ENCODE measurements around the gene MRPL49.
"Not testable (repeated sequence)": the region's sequence is repeated elsewhere in the genome, so short reads cannot be mapped to it uniquely, and the experiment has no call there.

MRPL49 gene

DNA sequence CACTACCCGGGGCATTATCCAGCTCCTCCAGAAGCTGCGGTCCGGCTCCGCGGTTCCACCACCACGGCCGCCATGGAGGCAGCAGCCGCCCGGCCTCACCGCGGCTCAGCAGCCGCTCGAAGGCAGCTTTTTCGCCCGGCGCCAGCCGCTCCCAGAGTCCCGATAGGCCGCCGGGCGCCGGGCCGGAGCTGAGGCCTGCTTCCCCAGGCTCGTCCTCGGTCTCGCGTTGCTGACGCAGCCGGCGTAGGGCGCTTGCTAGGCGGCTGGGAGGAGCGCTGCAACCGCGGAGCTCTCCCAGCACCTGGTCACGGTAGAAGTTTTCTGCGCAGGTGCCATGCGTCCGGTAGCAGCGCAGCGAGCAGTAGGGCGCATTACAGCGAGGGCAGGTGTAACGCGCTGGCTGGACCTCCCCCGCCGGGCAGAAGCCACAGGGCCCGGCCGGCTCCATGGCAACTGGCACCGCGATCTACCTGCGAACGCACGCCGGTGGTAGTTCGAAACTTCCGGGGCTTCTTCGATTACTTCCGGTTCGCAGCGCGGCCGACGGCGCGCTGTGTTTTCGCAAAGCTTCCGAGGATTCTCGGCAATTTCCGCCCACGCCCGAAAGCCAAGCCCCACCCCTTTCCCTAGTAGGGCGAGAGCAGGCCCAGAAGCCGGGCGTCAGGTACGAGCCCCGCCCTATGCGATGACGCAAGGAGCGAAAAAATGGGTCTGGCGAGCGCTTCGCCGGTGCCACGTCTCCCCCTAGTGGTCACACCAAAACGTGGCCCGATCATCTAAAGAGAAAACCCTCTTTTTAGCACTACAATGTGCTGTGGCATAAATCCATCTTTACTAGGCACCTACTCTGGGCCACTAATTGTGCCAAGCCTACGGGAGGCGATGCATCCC, 4.7 kb upstream of the MRPL49 start, which contains the start of gene ZNHIT2:
ZNHIT2 (minus strand) TSS at position 496 of the 891 bp plus-strand sequence; CDS start at position 448, 48 bp downstream.
- DNase-seq (ENCODE audit: low read depth in 1 of 2, low spot score in 1 of 2) = peak; percentile 100

DNA sequence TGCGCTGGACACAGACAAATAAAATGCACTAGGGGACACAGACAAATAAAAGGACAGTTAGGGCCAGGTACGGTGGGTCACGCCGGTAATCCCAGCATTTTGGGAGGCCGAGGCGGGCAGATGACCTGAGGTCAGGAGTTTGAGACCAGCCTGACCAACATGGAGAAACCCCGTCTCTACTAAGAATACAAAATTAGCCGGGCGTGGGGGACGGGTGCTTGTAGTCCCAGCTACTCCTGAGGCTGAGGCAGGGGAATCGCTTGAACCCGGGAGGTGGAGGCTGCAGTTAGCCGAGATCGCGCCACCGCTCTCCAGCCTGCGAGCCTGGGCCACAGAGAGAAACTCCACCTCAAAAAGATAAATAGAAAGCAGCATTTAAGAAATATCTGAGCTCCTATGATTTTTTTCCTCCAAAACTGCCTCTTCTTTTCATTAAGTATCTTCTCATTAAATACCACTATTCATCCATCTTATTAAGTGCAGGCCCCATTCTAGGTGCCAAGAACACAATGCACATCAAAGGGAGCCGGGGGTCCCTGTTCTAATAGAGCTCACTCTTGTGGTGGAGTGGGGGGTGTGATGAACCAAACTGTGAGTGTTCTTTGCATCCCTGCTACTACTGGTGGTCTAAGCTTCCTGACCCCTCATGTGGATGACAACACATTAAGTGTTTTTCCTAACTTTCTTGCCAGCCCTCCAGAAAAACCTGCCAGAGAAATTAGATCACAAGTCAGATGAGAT, 3.9 kb upstream of the MRPL49 start:
- DNase-seq (ENCODE audit: low read depth in 1 of 2, low spot score in 1 of 2) = no peak

DNA sequence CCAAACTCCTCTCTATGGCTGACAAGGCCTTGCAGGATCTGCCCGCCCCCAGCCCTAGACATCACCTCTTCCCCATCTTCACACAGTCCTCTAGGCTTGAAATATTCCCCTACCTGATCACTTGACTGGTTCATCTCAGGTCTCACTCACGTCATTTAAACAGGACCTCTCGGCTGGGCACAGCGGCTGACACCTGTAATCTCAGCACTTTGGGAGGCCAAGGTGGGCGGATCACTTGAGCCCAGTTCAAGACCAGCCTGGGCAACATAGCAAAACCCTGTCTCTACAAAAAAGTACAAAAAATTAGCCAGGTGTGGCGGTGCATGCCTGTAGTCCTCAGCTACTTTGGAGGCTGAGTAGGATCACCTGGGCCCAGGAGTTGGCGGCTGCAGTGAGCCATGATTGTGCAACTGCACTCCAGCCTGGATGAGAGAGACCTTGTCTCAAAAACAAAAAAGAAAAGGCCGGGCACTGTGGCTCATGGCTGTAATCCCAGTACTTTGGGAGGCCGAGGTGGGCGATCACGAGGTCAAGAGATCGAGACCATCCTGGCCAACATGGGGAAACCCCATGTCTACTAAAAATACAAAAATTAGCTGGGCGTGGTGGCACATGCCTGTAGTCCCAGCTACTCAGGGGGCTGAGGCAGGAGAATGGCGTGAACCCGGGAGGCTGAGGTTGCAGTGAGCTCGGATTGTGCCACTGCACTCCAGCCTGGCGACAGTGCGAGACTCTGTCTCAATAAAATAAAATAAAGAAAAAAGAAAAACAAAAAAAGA, 3.0 kb upstream of the MRPL49 start:
- not testable (repeated sequence) for DNase-seq (ENCODE audit: low read depth in 1 of 2, low spot score in 1 of 2)

DNA sequence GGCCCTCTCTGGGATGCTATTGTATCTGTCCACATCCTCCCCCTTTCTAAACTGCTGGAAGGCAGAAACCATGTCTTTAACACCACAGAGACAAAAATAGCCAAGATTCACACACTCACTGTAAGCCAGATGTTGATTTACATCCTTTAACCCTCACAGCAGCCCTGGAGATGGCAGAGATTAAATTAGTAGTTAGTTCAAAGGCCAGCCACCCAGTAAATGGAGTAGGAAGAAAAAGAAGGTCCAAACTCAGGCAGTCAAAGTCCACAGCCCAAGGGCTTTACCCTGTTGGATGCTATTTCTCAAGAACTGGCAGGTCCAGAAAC, 2.5 kb upstream of the MRPL49 start:
- DNase-seq (ENCODE audit: low read depth in 1 of 2, low spot score in 1 of 2) = no peak

DNA sequence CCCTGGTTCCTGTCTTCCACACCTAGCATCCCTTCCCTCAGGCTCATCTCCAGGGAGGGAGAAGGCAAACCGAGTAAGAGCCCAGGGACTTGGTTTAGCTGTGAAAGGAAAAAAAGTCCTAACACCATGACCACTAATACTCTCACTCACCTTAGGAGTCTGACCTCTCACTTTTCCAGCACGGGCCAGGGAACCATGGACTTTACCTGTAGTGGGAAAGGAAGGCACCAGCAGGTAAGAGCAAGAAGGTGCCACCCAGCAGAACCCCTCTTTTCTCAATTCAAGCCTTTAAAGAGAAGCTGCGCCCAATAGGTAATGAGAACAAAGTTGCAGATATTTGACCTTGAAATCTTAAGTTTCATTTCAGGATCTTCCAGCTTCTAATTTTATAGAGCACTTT, 1.3 kb upstream of the MRPL49 start:
- no peak for DNase-seq (ENCODE audit: low read depth in 1 of 2, low spot score in 1 of 2)

DNA sequence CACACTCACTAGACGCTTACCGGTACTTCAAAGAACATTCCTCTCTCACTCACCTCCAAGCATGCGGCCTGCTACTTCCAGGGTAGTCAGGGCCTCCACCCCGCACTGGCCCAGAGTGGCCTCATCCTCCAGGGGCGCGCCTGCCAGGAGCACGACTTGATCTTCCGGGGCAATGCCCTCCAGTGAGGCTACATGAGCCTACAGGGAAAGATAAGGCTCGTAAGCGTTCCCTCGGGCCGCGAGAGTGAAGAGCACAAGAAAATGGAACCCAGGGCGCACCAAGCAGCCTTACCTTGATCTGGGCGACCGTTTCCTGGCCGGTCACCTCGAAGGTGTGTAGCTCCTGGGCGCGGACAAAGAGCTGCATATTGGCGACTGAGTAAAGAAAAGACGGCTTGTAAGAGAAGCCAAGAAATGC, 665 bp upstream of the MRPL49 start:
- no peak for DNase-seq (ENCODE audit: low read depth in 1 of 2, low spot score in 1 of 2)

DNA sequence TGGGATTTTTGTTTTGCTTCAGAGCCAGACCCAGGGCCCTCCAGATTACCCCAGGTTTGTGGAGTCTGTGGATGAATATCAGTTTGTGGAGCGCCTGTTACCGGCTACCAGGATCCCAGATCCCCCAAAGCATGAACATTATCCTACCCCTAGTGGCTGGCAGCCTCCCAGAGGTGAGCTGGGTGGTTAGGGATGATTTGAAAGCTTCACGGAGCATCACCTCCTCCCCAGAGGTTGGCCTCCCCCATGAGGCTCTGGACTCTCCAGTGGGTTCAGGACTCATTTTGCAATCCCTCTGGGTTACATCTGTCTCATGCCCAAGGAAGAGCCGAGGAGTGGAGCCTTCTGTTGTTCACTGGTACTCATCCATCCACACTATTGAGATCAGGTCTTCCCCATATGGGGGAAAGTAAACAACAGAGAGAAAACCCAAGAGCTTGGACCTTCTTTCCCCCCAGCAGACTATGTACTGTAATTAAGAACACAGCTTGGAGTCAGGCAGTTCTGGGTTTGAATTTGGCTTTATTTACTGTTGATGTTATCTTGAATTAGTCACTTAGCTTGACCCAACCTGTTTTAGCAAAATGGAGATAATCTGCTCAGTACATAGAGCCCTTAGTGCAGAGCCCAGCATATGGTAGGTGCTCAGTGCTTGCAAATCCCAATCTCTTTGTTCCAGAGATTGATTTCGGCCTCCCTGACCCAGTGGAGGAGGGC, 2.5 kb downstream of the MRPL49 start:
- no peak for DNase-seq (ENCODE audit: low read depth in 1 of 2, low spot score in 1 of 2)

DNA sequence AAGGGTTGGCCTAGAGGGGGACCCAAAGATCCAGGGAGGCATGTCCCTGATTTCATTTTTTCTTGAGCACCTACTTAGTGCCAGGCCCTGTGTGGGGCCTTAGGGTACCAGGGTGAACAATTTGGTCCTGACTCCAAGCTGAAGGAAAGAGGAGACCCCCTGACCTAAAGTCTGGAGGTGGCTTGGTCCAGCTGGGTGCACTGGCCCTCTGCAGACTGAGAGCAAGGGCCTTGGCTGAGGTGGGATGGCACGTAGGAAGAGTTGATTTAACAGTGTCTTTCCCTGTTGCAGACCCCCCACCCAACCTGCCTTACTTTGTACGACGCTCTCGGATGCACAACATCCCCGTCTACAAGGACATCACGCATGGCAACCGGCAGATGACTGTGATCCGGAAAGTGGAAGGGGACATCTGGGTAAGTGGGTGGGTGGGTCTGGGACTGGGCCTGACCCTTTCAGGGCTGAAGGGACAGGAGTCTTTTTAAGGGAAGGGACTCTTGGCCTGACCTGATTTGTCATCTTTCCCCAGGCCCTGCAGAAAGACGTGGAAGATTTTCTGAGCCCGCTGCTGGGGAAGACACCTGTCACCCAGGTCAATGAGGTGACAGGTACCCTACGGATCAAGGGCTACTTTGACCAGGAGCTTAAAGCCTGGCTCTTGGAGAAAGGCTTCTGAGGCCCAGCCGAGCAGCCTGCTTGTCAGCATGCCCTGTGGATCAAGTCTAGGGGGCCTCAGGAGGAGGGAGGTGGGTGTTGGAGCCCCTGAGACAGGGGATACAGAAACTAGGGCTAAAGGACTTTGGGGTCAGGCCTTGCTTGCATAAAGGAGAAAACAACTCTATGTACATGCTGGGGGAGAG, 3.3 kb downstream of the MRPL49 start:
- DNase-seq (ENCODE audit: low read depth in 1 of 2, low spot score in 1 of 2) = no peak

DNA sequence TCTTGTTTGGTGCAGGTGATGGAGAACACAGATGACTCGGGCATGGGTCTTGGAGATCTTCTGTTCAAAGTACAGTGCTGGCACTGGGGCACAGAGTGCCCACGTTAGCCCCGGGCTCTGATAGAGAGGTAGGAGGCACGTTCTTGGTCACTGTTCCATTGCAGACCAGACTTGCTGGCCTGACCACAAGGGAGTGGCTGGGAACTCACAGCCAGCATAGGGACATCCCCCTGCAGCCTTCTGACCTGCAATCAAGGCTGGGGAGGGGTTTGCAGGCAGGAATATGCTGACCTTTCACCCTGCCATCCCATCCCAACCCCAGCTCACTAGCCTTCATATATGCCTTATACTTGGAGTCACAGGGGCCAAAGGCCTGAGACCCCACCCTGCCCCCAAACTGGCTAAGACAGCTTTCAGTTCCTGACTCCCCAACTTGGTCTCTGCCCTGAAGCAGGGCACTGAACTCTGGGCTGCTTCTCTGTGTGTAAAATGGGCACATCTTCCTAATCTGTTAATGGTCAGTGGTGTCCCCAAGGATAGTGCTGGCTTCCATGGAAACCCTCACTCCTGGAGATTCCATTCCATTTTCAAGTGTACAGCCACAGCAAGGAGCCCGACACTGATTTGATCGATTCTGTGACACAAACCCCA, 4.6 kb downstream of the MRPL49 start:
- no peak for DNase-seq (ENCODE audit: low read depth in 1 of 2, low spot score in 1 of 2)

DNA sequence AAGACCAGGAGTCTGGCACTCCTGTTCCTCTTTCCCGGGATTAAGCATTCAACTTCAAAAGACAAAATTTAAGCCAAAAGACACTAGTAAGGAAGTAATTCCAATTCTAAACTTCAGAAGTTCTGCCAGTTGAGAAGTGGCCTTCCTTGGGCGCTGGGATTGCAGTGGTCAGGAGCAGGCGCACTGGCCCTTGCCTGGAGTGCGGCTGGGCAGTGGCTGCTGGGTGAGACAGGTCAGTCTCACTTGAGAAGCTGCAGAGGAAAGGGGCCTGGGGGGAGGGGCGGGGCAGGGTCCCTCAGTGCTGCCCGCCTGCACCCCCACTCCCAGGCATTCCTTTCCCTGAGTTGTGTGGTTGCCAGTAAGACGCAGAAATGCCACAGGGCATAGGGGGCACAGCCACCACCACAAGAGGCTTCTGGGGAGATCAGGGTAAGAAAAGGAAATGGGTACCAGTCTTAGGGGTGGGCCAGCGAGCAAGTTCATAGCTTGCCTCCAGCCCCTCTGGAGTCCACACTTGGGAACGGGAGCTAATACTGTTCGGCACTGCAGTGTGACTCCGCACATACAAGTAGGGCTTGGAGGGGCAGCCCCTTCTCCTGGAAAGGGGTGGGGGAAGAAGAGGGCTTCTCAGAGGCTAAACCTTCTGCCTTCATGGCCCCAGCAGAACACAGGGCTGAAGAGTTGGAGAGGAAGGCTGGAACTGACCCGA, 5.5 kb downstream of the MRPL49 start:
- no peak for DNase-seq (ENCODE audit: low read depth in 1 of 2, low spot score in 1 of 2)

DNA sequence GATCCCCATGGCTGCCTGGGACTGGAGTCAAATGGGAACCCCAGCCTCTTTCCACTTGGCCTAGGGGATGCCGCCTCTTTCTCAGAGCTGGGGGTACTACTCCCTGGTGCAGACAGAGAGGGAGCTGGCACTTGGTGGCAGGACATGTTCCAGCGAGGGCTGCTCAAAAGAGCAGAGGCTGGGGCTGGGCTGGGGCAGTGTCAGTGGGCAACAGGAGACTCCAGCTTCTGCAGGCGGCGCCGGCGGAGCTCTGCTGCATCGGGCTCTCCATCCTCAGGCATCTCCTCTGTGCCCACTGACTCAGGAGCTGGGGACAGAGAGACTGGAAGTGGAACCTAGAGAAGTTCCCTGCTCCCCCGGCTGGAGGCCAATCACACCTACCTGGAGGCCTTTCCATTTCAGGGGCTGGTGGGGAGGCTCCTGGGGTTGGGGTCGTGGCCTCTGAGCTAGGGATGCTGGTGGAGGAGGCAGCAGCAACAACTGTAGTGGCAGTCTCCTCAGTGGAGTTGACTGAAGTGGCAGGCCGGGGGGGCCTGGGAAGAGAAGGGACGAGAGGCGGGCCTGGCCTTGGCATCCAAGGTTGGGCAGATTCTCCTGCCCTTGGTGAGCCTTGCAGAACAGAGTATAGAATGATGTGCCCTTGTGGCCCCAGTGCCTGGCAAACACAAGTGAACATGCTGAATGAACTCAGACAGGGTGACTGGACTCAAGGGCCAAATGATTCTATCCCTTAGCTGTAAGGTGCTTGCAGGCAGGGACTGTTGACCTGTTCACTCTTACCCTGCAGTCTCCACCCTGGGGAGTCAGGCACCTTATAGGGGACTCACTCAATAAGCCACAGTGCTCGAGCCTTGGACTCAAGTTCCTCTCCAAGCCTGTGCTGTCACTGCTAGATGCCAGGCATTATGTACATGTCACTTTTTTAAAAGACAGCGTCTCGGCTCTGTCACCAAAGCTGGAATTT, 6.3 kb downstream of the MRPL49 start:
- DNase-seq (ENCODE audit: low read depth in 1 of 2, low spot score in 1 of 2) = no peak

DNA sequence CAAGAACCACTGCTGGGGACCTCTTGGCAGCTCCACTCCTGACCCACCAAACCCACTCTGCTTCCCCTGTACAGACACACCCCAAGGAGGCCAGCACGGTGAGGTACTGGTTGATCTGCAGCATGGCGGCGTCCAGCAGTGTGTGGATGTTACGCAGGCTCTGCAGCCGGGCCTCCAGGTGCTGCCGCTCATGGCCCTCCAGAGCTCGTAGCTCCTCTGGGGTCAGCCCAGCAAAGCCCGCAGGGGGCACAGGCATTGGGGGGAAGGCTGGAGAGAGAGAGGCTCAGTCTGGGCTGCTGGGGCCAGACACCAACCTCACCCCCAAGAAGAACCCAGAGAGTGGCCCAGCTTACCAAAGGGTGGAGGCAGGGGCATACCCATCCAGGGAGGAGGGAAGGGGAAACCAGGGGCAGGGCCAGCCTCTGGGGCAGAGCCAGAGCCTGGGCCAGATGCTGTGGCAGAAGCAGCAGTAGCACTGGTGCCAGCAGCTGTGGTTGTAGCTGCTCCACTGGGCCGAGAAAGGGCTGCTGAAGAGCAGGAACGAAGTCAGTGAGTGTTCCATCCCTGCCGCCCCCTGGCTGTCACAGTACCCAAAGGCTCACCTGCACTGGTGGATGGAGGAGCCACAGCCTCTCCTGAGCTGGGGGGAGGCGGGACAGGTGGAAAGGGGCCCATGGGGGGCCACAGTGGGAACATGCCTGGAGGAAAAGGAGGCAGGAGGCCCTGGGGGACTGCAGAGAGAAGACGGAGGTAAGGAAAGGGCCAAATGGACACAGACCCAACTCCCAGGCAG, 7.7 kb downstream of the MRPL49 start:
- DNase-seq (ENCODE audit: low read depth in 1 of 2, low spot score in 1 of 2) = no peak

DNA sequence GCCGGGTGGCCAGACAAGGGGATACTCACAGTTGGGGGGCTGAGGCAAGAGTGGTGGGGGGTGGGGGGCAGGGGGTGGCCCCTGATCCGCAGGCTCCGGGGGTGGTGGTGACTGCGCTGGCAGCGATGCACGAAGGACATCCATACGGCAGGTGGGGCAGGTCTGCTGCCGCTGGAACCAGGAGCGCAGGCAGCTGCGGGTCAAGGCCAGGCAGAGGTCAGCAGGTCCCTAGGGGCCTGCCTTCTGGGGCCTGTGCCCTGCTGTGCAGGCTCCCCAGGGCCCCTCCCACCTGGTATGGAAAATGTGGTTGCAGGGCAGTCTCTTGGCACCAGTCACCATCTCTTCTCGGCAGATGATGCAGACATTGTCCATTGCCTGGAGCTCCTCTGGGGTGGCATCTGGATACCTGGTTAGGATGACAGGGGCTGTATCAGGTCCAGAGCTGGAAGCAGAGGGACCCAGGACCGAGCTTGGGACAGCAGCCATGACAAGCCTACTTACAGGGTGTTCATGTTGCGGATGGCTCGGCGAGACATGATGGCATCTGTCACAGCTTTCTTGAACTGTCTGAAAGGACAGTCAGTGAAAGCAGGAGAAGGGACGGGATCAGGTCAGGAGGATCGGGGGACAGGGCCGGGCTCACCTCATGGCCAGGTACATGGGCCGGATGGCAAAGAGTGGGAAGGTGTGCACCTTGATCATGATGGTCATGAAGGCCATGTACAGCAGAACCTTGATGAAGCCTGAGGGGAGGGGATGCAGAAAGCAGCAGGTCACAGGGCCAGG, 8.7 kb downstream of the MRPL49 start:
- DNase-seq (ENCODE audit: low read depth in 1 of 2, low spot score in 1 of 2) = no peak

DNA sequence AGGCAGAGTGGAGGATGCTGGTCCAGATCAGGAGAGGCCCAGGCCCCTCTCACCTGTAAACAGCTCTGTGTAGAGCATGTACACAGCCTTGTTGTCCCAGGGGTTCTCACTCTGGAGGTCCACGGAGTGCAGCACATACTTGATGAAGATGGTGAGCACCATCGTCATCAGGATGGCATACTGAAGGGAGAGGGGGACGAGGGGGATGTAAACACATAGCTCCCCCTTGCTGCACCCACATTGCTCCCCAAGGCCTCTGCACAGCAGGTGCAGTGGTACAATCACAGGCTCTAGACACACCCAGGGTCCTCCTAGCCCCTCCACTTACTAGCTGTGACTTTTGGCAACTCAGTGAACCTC, 9.3 kb downstream of the MRPL49 start:
- no peak for DNase-seq (ENCODE audit: low read depth in 1 of 2, low spot score in 1 of 2)

DNA sequence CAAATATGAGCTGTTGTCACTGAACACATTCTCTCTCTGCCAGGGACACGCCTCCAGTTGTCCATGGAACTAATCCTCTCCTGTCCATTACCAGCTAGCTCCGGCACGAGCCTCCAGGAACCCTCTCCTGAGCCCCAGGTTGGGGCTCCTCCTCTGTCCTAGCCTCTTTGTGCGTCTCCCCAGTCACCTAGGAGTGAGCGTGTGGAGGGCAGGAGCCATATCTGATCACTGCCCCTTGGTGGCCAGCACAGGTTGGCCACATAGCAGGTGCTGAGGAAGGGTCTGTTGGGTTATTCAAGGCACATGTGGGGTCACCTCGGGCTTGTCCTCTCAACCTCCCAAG, 9.7 kb downstream of the MRPL49 start:
- DNase-seq (ENCODE audit: low read depth in 1 of 2, low spot score in 1 of 2) = no peak

DNA sequence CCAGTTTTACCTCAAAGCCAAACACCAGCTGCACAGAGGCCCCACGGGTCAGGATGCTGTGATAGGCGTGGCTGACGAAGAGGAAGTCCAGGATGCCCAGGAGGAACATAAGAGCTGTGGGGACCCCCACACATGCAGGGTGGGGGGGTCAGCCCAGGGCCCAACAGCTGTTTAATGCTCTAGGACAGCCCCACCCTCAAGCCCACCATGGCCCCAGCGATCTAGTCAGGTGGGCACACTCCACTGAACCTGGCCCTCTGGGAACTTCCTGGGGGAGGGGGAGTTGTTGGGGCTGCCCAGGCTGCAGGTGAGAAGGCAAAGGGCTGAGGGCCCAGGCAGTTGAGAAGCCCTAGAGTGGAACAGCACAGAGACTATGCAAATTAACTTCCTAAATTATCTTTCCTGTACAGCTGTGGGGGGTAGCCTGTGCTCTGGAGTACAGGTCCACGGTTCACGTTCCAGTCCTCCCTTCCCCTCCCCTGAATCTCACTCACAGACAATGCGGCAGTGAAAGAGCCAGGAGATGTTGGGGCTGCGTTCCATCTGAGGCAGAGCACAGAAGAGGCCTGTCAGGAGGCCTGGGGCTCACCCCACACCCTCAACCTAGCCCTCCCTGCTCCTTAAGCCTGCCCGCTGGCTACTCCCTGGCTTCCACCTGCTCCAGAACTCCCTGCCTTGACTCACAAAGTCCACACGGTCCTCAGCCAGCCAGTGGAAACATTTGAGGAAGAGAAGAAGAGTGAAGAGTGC, 10.3 kb downstream of the MRPL49 start:
- DNase-seq (ENCODE audit: low read depth in 1 of 2, low spot score in 1 of 2) = no peak
